HG02885 (cell line): Measurements from ENCODE around the gene AFF2.

Source experiments
- ATAC-seq: cut with Tn5 transposase; IDR thresholded peaks from one replicate; pipeline ENCODE4 v1.9.1; 2021; ENCODE audit warnings: mild to moderate bottlenecking; ENCODE audit not compliant: unreplicated experiment, poor library complexity

Gene AFF2

GRCh38 chrX:148976571-148977400, 476.4 kb downstream of the AFF2 start:
- no peak for ATAC-seq

- ATAC-seq = no peak
Measured at GRCh38 chrX:148979786-148980185, 479.4 kb downstream of the AFF2 start.

- peak; percentile 91 for ATAC-seq
Measured at GRCh38 chrX:148984238-148984637, 483.8 kb downstream of the AFF2 start.

GRCh38 chrX:148991502-148991901, 491.1 kb downstream of the AFF2 start:
- ATAC-seq = no peak

GRCh38 chrX:148995661-148996060, 495.2 kb downstream of the AFF2 start:
- ATAC-seq = no peak

GRCh38 chrX:149002320-149002719, 501.9 kb downstream of the AFF2 start:
- no peak for ATAC-seq

GRCh38 chrX:149003863-149004660, 503.6 kb downstream of the AFF2 start:
- ATAC-seq = peak; percentile 43

- peak; percentile 59 for ATAC-seq
Measured at GRCh38 chrX:149004936-149005335, 504.5 kb downstream of the AFF2 start.

- ATAC-seq = no peak
Measured at GRCh38 chrX:149006235-149006634, 505.8 kb downstream of the AFF2 start.

GRCh38 chrX:149007423-149007822, 507.0 kb downstream of the AFF2 start:
- ATAC-seq = no peak

- no peak for ATAC-seq
Measured at GRCh38 chrX:149010013-149010852, 509.8 kb downstream of the AFF2 start.

GRCh38 chrX:149010853-149011224, 510.4 kb downstream of the AFF2 start:
- no peak for ATAC-seq

GRCh38 chrX:149013081-149013480, 512.7 kb downstream of the AFF2 start:
- no peak for ATAC-seq

GRCh38 chrX:149021159-149021558, 520.7 kb downstream of the AFF2 start:
- no peak for ATAC-seq

- no peak for ATAC-seq
Measured at GRCh38 chrX:149022485-149022884, 522.1 kb downstream of the AFF2 start.

GRCh38 chrX:149032449-149032848, 532.0 kb downstream of the AFF2 start:
- ATAC-seq = no peak

GRCh38 chrX:149036086-149036485, 535.7 kb downstream of the AFF2 start:
- ATAC-seq = no peak

GRCh38 chrX:149037281-149037870, 537.0 kb downstream of the AFF2 start:
- no peak for ATAC-seq

GRCh38 chrX:149039057-149039456, 538.6 kb downstream of the AFF2 start:
- no peak for ATAC-seq

- no peak for ATAC-seq
Measured at GRCh38 chrX:149040873-149041535, 540.6 kb downstream of the AFF2 start.
